Myocyte (in vitro differentiated cells): Measurements from ENCODE around the gene RIC3. TPM values are rescaled to one million over a fixed set of nuclear protein-coding genes. Genes with fewer than 3 reads are reported as not detected.

Experiments
- total RNA-seq: library from RNA; depleted of rRNA; stranded (reverse); fragments of >200 nt; gene quantifications from 2 replicates; pipeline ENCODE4 v1.2.3, GENCODE V29; 2014

The RIC3 gene
- total RNA-seq, 1 donor from 2014 or later = not detected

Other genes starting within 250 kb of the RIC3 start
- 0.16 TPM in 1 of 2 replicates, not detected in the other for gene OR10A6, start 237.8 kb downstream of the RIC3 start, total RNA-seq
- gene OR10A3, start 227.3 kb downstream of the RIC3 start, total RNA-seq = 0.45 TPM in 1 of 2 replicates, not detected in the other
- 1.3 and 2.1 TPM in 2 replicates for gene NLRP10, start 203.6 kb downstream of the RIC3 start, total RNA-seq
- gene EIF3F, start 181.7 kb downstream of the RIC3 start, total RNA-seq = 234 and 349 TPM in 2 replicates
- 15.5 and 29.3 TPM in 2 replicates for gene TUB, start 87.8 kb downstream of the RIC3 start, total RNA-seq
- gene LMO1, start 94.9 kb upstream of the RIC3 start, total RNA-seq = not detected in 2 replicates